Renal cortex interstitium (tissue), 15 donors: ENCODE measurements around the gene PPP6R3. TPM values are rescaled to one million over a fixed set of nuclear protein-coding genes. Genes with fewer than 3 reads are reported as not detected.

Source experiments
- DNase-seq, 11 donors: peaks; one replicate each; pipeline ENCODE4 v3.0.0-alpha.2; 2013; ENCODE audit warnings: low read depth in 9 of 11, low spot score in 4 of 11; ENCODE audit errors: extremely low read depth in 1 of 11
- long read RNA-seq, 16 experiments: transcript quantifications; one replicate each; lab custom pipeline, GENCODE V29; 2026
- polyA plus RNA-seq, 3 donors: library from polyadenylated mRNA; unstranded; fragments of 120-200 nt; gene quantifications; one replicate each; pipeline ENCODE4 v1.2.1, GENCODE V29; 2013; ENCODE audit not compliant: insufficient read length in 3 of 3

PPP6R3 gene, protein sequence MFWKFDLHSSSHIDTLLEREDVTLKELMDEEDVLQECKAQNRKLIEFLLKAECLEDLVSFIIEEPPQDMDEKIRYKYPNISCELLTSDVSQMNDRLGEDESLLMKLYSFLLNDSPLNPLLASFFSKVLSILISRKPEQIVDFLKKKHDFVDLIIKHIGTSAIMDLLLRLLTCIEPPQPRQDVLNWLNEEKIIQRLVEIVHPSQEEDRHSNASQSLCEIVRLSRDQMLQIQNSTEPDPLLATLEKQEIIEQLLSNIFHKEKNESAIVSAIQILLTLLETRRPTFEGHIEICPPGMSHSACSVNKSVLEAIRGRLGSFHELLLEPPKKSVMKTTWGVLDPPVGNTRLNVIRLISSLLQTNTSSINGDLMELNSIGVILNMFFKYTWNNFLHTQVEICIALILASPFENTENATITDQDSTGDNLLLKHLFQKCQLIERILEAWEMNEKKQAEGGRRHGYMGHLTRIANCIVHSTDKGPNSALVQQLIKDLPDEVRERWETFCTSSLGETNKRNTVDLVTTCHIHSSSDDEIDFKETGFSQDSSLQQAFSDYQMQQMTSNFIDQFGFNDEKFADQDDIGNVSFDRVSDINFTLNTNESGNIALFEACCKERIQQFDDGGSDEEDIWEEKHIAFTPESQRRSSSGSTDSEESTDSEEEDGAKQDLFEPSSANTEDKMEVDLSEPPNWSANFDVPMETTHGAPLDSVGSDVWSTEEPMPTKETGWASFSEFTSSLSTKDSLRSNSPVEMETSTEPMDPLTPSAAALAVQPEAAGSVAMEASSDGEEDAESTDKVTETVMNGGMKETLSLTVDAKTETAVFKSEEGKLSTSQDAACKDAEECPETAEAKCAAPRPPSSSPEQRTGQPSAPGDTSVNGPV
- 100 to 1,000 TPM in 2 of 3 donors, 10 to 100 TPM in 1; 95.4 to 121 (median 106) TPM for polyA plus RNA-seq
- long read RNA-seq, donor 1, full-length matches to known transcripts, result 4 of 4 reads
- long read RNA-seq, donor 1, partial matches to known transcripts, result 0 of 4 reads
- long read RNA-seq, donor 1, other reads (novel, unspliced or antisense), result 0 of 4 reads
- long read RNA-seq, donor 2, partial matches to known transcripts, result 13 of 15 reads
- long read RNA-seq, donor 2, other reads (novel, unspliced or antisense), result 0 of 15 reads
- long read RNA-seq, donor 3, full-length matches to known transcripts, result 5 of 5 reads
- long read RNA-seq, donor 3, partial matches to known transcripts, result 0 of 5 reads
- long read RNA-seq, donor 3, other reads (novel, unspliced or antisense), result 0 of 5 reads
- long read RNA-seq, donor 4, full-length matches to known transcripts, result 6 of 48 reads
- long read RNA-seq, donor 4, partial matches to known transcripts, result 42 of 48 reads
- long read RNA-seq, donor 4, other reads (novel, unspliced or antisense), result 0 of 48 reads
- long read RNA-seq, donor 5, result 0 reads
- long read RNA-seq, donor 6, partial matches to known transcripts, result 0 of 2 reads
- long read RNA-seq, donor 6, other reads (novel, unspliced or antisense), result 0 of 2 reads
- long read RNA-seq, donor 7, full-length matches to known transcripts, result 4 of 4 reads
- long read RNA-seq, donor 7, partial matches to known transcripts, result 0 of 4 reads
- long read RNA-seq, donor 7, other reads (novel, unspliced or antisense), result 0 of 4 reads
- long read RNA-seq, donor 8, full-length matches to known transcripts, result 2 of 2 reads
- long read RNA-seq, donor 8, partial matches to known transcripts, result 0 of 2 reads
- long read RNA-seq, donor 8, other reads (novel, unspliced or antisense), result 0 of 2 reads
- long read RNA-seq, donor 9, full-length matches to known transcripts, result 4 of 4 reads
- long read RNA-seq, donor 9, partial matches to known transcripts, result 0 of 4 reads
- long read RNA-seq, donor 9, other reads (novel, unspliced or antisense), result 0 of 4 reads
- long read RNA-seq, donor 10, full-length matches to known transcripts, result 6 of 6 reads
- long read RNA-seq, donor 10, partial matches to known transcripts, result 0 of 6 reads
- long read RNA-seq, donor 10, other reads (novel, unspliced or antisense), result 0 of 6 reads
- long read RNA-seq, donor 11, full-length matches to known transcripts, result 4 of 4 reads
- long read RNA-seq, donor 11, partial matches to known transcripts, result 0 of 4 reads
- long read RNA-seq, donor 11, other reads (novel, unspliced or antisense), result 0 of 4 reads
- long read RNA-seq, donor 12, result 0 reads
- long read RNA-seq, donor 13, result 0 reads
- long read RNA-seq, donor 14, full-length matches to known transcripts, result 1 of 1 reads
- long read RNA-seq, donor 14, partial matches to known transcripts, result 0 of 1 reads
- long read RNA-seq, donor 14, other reads (novel, unspliced or antisense), result 0 of 1 reads
- long read RNA-seq, donor 15, full-length matches to known transcripts, result 1 of 1 reads
- long read RNA-seq, donor 15, partial matches to known transcripts, result 0 of 1 reads
- long read RNA-seq, donor 15, other reads (novel, unspliced or antisense), result 0 of 1 reads
- long read RNA-seq, donor 16, full-length matches to known transcripts, result 8 of 25 reads
- long read RNA-seq, donor 16, partial matches to known transcripts, result 17 of 25 reads
- long read RNA-seq, donor 16, other reads (novel, unspliced or antisense), result 0 of 25 reads

DNA sequence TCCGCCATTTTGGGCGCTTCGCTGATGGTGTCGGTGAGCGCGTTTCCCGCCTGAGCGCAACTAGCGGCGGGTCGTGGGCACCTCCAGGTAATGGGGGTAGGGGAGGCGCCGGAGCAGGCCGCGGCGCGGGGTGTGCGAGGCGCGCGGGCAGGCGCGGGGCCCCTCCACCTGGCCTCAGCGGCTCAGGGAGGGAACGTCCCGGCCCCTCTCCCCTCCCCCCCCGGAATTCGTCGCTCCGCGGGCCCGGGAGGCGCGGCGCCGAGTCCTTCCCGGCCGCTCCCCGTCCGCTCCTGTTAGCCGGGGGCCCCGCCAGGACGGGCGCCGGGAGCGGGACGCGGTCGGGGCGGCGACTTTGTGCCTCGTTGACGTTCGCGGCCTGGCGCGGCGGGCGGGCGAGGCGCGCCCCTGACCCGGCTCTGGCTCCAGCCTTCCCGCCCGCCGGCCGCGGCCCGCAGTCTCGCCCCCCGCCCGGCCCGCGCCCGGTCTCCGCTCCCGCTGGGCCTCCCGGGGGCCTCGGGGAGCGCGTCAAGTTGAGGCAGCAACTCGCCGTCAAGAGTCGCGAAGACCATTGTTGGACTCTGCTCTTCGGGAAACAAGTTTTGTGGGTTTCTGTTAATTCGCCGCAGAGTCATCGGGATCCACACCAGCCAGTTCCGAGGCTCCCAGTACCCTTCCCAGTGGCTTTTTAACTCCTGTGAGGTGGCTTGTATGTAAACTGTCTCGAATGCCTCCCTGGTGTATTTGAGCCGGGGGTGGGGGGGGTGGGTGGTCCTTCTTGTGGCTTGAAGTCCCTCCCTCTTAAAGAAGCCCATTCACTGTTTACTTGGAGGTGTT, at the start of gene PPP6R3:
Gene PPP6R3 (plus strand): TSS at position 12 of the 834 bp plus-strand sequence. CDS start 76,913 bp downstream, outside the sequence.
- peak in 4 of 11 donors; percentile 25 to 42 (median 38) for DNase-seq

DNA sequence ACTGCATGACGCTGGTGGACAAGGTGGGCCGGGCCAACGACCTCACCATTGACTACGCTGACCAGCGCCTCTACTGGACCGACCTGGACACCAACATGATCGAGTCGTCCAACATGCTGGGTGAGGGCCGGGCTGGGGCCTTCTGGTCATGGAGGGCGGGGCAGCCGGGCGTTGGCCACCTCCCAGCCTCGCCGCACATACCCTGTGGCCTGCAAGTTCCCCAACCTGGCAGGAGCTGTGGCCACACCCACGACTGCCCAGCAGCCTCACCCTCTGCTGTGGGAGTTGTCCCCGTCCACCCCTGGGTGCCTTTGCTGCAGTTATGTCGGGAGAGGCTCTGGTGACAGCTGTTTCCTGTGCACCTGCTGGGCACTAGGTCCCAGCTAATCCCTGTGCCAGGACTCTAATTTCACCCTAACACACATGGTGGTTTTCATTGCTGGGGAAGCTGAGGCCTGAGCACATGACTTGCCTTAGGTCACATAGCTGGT, 49.0 kb upstream of the PPP6R3 start:
- DNase-seq, result no peak

DNA sequence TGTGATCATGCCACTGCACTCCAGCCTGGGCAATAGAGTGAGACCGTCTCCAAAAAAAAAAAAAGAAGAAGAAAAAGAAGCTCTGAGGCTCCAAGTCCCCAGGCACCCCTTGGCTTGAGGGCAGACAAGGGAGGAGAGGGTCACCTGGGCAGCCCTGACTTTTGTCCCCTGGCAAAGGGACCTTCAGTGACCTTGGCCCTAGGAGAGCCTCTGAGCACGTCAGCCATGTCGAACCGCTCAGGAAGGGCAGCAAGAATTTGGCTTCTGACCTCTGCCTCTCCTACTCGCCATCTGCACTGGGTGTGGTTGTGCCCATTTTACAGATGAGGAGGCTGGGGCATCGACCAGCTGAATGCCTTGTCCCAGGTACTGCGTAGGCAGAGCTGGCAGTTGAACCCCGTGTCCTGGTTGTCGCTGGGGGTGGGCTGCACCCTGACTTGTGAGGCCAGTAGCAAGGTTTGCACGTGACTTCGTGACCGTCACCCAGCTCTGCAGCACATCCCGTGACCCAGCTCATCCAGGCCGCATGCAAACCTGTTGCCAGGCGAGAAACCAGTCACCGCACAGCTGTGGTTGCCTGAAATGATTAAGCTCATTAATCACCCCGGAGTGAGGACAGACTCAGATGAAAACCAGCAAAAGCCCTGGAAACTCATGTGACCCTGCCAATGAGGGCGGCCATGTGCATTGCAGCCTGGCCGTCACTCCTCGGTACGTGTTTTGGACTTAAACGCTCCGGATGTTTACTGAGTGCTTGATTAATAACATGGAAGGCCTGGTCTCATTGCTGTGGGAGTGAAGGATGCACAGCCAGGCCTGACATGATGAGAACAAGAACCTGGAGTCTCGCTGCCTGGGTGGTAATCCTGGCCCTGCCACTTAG, 47.7 kb upstream of the PPP6R3 start:
- DNase-seq, result peak in 2 of 11 donors; percentile 12 to 17

DNA sequence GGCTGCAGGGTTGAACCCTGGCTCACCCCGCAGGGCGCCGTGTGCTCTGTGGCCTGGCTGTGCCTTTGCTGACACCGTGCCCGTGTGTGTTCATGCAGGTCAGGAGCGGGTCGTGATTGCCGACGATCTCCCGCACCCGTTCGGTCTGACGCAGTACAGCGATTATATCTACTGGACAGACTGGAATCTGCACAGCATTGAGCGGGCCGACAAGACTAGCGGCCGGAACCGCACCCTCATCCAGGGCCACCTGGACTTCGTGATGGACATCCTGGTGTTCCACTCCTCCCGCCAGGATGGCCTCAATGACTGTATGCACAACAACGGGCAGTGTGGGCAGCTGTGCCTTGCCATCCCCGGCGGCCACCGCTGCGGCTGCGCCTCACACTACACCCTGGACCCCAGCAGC, 47.0 kb upstream of the PPP6R3 start:
- no peak for DNase-seq

DNA sequence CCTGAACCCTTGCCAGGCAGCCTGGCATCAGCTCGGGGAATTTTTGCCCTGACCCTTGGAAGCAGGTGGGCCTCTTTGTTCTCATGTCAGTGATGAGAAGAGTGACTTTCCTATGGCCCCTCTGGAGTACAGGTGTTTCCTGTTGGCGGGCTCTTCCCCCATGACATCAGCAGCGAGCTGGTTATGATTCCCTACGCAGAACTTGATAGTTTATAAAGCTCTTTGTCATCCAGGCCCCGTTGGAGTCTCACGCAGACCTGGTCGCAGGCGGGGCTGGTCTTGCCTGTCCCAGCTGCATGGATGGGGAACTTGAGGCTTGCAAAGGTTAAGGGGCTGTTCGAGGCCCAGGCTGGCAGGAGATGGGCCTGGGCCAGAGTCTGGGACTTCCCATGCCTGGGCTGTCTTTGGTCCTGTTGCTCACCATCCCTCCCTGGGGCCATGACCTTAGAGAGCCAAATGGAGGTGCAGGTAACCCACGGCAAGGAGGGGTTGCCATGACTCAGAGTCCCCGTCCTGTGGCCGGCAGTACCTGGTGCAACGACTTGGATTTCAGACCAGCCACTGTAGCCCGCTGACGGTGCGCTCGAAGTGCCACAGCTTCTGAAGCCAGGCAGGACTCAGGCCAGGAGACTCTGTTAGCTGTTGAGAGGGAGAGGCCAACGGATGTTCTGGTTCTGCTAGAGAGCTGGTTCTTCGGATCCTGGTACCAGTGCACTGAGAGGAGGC, 45.9 kb upstream of the PPP6R3 start:
- no peak for DNase-seq

DNA sequence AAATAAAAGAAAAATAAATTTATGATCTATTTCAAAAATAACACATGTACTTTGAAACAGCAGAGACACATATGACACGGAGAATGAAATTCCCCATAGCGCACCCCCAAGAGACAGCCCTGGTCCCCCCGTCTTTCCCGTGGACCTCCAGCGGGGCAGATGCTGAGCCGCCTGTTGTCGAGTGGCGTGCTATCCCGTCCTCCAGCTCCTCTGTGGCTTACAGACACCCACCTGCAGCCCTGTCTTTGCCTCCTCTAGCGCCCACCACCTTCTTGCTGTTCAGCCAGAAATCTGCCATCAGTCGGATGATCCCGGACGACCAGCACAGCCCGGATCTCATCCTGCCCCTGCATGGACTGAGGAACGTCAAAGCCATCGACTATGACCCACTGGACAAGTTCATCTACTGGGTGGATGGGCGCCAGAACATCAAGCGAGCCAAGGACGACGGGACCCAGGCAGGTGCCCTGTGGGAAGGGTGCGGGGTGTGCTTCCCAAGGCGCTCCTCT, 44.4 kb upstream of the PPP6R3 start:
- no peak for DNase-seq

DNA sequence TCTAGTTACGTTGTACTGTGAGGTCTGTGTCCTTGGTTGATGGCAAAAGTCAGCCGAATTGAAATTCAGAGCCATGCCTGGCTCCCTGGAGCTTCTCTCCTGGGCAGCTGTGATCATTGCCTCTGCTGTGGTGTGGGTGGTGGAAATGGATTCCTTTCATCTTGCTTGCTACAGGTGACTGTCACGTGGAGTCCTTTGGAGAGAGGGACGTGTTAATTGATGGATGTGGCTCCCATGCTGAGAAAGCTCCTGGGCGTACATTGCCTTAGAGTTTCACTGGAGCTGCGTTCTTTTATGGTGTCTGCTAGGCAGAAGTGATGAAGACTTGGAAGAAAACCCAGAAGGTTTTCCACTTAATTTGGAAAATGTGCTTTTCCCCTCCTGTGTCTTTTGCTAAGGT, 41.9 kb upstream of the PPP6R3 start:
- no peak for DNase-seq

DNA sequence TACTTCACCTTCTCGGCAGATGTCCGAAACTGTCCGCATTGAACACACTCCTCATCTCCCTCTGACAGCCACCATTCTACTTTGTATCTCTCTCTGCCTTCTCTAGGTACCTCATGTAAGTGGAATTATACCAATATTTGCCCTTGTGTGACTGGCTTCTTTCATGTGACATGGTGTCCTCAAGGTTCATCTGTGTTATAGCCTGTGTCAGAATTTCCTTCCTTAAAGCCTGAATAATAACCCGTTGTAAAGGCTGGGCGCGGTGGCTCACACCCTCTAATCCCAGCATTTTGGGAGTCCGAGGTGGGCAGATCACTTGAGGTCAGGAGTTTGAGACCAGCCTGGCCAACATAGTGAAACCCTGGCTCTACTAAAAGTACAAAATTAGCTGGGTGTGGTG, 40.4 kb upstream of the PPP6R3 start:
- no peak for DNase-seq

DNA sequence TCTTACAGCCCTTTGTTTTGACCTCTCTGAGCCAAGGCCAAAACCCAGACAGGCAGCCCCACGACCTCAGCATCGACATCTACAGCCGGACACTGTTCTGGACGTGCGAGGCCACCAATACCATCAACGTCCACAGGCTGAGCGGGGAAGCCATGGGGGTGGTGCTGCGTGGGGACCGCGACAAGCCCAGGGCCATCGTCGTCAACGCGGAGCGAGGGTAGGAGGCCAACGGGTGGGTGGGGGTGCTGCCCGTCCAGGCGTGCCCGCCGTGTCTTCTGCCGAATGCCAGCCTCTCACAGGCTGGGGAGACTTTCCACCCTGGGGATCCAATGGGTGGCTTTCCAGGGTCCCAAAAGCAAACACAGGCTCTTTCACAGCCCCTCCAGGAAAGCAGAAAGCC, 37.1 kb upstream of the PPP6R3 start:
- no peak for DNase-seq

DNA sequence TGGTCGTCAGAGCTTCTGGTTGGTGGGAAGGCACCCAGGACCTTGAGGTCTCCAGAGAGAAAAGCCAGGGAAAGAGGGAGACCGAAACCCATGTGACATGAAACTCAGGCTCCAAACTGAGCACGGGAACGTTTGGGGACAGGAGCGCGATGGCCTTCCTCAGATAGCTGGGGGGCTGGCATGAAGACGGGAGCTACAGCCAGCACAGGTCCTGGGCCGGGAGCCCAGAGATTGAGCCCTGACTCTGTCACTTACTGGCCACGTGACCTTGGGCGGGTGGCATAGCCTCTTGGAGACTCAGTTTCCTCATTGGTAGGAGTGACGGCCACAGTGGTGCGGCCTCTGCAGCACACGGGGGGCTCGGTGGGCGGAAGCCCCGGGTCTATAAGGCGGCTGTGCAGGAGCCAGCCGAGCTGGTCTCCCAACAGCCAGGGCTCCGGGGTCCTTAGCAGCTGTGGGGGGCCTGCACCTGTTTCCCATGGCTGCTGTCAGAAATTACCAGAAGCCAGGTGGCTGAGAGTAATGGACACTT, 36.4 kb upstream of the PPP6R3 start:
- no peak for DNase-seq

DNA sequence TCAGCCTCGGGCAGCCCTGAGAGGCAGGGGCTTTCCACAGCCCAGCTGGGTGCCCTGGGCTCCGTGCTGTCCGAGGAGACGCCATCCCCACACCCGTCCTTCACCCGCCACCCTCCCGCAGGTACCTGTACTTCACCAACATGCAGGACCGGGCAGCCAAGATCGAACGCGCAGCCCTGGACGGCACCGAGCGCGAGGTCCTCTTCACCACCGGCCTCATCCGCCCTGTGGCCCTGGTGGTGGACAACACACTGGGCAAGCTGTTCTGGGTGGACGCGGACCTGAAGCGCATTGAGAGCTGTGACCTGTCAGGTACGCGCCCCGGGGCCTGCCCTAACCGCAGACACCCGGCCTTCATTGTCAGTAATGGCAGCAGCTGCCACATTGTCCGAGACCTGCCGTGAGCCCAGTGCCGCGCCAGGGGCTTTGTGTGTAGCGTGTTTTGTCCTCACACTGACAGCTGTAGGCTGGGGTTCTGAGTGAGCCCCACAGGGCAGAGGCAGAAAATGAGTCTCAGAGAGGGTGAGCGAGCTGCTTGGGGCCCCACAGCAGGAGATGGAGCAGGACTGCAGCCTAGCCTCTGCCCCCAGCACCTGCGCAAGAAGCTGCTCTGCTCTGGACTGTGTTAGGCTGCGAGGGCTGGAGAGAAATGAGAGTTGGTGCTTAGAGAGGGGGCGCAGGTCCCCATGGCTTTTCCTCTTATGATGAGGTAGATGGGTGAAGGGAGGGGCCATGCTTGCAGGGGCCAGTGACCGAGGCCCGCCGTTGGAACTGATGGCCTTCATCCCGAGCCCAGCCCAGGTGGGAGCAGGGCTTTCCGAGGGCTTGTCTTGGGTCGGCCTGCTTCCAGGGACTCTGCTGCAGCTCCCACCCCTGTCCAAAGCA, 35.3 kb upstream of the PPP6R3 start:
- no peak for DNase-seq

DNA sequence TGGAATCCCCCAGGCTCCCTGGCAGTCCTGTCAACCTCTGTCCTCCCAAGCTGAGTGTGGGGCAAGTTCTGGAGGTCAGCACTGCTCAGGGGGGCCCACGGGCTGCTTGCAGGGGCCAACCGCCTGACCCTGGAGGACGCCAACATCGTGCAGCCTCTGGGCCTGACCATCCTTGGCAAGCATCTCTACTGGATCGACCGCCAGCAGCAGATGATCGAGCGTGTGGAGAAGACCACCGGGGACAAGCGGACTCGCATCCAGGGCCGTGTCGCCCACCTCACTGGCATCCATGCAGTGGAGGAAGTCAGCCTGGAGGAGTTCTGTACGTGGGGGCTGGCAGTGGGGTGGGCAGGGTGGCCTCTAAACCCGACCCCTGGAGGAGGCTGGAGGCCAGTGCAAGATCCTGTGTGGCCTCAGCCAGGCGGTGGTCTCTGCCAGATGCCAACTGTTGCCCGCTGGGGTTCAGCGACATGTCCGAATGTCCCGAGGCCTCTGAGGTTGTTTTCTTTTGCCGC, 34.6 kb upstream of the PPP6R3 start:
- no peak for DNase-seq
